HG03175 (cell line): Measurements from ENCODE around the gene SSC4D.

Source experiments
- ATAC-seq: cut with Tn5 transposase; IDR thresholded peaks from one replicate; pipeline ENCODE4 v1.9.1; 2021; ENCODE audit warnings: mild to moderate bottlenecking, moderate library complexity; ENCODE audit not compliant: unreplicated experiment

SSC4D gene

DNA sequence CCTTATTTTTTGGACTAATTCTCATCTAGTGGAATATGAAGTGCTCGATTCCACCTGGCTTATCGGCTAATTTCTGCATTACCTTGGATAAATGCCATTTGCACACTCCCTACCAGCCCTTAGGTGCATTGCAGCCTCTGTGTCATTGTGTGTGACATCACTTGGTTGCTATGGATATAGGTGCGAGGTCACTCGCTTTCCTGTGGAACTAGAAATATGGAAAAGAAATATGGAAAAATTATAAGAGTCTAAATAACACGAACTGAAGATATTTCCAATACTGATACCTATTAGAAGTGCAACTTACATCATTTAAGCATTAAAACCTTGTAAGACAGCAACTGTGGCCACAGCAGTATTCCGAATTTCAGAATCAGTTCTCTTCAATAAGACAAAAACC lies 52.7 kb downstream of the SSC4D start:
- no peak for ATAC-seq

- ATAC-seq, result no peak
Observed at GRCh38 chr7:76356115-76356514, 53.4 kb downstream of the SSC4D start.

DNA sequence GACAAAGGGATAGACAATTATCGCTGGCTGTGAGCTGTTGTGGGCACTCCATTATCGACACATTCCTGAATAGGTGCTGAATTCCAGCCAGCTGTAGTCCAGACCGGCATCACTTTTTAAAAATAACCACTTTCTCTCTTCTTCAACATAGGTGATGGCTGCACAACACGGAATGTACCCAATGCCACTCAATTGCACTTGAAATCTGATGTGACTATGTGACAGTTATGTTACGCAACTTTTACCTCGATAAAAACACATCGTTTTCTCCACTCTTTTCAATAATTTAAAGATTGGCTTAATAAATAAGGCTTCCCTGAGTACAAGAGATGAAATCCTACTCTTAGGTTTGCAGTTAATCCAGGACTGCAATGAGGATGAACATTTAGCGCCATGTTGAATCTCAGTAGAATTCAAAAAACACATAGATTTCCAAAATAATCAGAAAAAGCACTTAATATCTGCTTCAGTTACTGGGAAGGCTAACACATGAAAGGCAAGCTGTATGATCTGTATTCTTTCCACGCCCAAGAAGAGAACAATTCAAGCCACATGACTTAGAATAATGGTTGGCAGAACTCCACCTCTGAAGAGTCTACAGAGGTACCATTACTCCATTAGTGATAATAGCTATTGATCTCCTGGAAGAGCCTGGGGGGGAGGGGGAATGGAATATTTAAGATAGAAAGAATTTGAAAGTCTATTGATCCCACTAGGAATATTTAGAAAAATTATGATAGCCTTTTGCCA lies 54.3 kb downstream of the SSC4D start:
- no peak for ATAC-seq

DNA sequence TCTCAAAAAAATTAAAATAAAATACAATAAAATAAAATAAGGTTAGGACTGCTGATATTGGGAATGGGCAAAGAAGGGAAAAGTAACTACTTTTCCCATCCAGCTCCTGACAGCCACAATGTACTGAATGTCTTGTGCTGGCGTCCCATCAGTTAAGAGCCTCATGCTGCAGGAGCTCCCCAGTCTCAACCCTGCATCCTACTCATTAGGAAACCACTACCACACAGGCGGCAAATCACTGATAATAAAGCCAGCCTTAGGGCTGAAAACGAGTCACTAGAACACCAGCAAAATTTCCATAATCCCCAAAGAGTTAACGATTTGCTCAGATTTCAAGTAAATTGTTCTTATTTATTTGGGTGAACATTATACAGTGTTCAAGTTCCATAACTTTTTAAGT lies 55.0 kb downstream of the SSC4D start:
- ATAC-seq, result no peak

DNA sequence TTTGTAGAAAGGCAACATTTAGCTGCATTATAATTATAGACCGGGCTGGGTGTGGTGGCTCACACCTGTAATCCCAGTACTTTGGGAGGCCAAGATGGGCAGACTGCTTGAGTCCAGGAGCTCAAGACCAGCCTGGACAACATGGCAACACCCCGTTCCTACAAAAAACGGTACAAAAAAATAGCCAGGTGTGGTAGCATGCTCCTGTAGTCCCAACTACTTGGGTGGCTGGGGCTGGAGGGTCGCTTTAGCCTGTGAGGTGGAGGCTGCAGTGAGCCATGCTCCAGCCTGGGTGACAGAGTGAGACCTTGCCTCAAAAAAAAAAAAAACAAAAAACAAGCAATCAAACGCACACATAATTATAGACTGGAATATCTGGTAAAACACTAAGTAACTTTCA lies 55.8 kb downstream of the SSC4D start:
- ATAC-seq, result no peak

- no peak for ATAC-seq
Observed at GRCh38 chr7:76352193-76352592, 57.3 kb downstream of the SSC4D start.

- no peak for ATAC-seq
Observed at GRCh38 chr7:76351372-76351771, 58.1 kb downstream of the SSC4D start.

- ATAC-seq, result no peak
Observed at GRCh38 chr7:76349313-76349885, 60.1 kb downstream of the SSC4D start.

DNA sequence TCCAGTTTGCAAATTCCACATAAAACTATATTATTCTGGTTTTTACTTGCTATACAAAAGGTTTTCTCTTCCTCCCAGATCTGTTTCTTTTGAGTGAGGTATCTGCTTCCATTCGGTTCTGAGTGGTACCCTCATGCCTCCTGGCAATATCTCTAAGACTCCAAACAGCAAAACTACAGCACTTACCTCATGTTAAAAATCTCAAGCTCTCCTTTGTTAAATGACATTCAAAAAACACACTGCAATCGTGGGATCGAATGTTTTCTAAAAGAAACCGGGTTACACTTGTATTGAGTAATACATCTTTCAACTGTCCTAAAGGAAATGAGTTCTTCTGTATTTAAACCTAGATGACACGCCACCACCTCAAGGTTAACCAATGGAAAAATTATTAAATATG lies 61.8 kb downstream of the SSC4D start:
- no peak for ATAC-seq

DNA sequence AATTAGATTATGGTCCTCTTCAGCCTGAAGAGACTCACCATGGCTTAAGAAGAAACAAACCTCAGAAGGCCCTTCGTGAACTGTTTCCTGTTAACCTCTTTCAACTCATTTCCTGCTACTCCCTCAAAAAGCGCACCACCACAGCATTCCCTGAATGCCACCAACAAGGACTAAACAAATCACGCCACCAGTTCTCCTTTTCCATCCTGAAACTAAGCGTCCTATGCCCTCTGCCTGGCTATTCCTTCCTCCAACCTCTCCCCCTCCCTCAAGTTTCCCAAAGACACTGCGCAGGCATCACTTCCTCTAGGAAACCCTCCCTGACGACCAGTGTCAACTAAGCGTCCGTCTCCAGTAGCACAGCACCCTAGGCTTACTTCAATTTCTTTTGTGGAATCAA lies 62.7 kb downstream of the SSC4D start:
- no peak for ATAC-seq

GRCh38 chr7:76346097-76346496 lies 63.4 kb downstream of the SSC4D start:
- ATAC-seq, result no peak

- ATAC-seq, result no peak
Observed at GRCh38 chr7:76343931-76344321, 65.6 kb downstream of the SSC4D start.

DNA sequence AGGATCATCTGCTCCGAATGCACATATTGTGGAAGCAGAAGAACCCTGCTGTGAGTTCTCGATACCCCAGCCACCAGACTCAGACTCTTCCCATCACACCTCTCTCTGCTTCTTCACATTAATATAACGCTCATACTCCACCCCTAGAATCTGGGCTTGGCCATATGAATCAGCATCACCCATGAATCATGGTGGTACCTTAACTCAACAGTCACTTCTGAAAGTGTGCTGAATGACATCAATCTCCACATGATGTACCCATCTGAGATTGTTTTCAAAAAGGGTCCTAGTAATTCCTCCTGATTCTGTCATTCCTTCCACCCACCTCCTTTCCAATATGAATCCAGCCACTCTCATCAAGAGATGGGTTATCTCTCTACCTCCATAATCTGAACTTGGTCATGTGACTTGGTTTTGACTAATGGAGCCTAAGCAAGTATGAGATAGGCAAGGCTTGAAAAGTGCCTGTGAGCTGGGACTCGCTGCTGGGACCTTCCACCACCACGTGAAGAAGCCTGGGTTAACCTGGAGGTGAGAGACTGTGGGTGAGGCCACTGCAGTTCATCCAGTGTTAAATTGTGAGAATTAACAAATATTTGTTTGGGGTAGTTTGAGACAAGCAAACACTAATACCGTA lies 66.1 kb downstream of the SSC4D start:
- no peak for ATAC-seq

- ATAC-seq, result no peak
Observed at GRCh38 chr7:76342222-76342621, 67.3 kb downstream of the SSC4D start.

- no peak for ATAC-seq
Observed at GRCh38 chr7:76340617-76341131, 68.8 kb downstream of the SSC4D start.
